HG03439 (cell line): Measurements from ENCODE around the gene PFN4.

Experiments
- ATAC-seq: cut with Tn5 transposase; IDR thresholded peaks from one replicate; pipeline ENCODE4 v1.9.1; 2021; ENCODE audit warnings: mild to moderate bottlenecking, moderate library complexity; ENCODE audit not compliant: unreplicated experiment

Gene PFN4

DNA sequence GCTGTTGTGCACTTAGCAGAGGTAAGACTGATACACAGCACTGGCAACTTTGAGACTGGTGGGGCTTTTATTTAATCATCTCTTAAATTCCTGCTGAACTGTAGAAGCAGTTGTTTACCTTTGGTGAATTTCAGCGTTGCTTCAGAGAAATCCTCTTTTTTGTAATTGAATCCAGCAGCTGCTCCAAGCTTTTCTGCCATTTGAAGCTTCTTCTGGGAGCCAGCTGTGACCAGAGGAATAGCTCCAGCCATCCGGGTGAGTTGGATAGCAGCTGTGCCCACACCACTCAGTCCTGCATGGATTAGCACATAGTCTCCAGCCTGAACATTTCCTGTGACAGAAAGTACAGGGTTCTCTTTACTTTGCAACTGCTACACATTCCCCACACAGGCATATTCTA, 42.4 kb downstream of the PFN4 start:
- ATAC-seq, result no peak

DNA sequence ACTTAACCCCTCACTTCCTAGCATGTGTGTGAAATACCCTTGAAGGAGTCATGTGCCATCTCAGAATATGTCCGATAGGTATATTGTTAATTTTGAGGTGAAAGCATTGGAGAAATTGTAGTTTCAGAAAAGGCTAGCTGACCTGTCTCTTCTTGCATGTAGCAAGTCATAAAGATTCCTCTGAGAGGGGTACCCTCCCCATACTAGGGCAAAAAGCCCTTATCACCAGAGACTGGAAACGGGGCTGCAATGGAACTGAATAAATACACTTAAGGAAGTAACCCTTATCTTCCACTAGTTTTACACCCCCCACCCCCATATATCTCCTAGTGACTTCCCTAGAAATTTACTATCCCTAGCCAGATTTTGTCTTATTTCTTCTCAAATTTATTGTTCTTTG, 45.3 kb downstream of the PFN4 start:
- ATAC-seq, result no peak

GRCh38 chr2:24077535-24077877, 45.6 kb downstream of the PFN4 start:
- no peak for ATAC-seq

GRCh38 chr2:24076849-24077534, 46.1 kb downstream of the PFN4 start:
- peak; percentile 7 for ATAC-seq

- ATAC-seq, result peak; percentile 94
These were observed 47.0 kb downstream of the PFN4 start, which contains the start of gene SF3B6 for GRCh38 chr2:24075915-24076848. SF3B6 (minus strand) TSS chr2:24076326; CDS start chr2:24076229, 97 bp downstream.

- ATAC-seq, result no peak
These were observed 47.9 kb downstream of the PFN4 start for GRCh38 chr2:24075259-24075658.

DNA sequence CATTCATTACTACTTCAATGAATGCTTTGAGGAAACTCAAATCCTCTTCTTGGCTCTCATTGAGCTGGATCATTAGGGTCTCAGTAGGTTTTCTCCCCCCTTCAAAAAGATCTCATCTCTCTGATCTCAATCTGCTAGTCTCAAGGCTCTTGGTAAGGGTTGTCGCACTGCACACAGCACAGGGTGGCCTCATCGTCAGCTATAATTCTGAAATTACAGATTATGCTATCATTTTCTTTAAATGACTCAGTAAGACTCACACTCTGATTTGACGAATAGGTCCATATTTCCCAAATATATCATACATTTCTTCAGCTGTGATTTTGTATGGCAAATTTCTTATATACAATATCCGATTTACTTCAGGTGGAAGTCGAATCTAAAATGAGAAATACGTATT, 49.3 kb downstream of the PFN4 start:
- ATAC-seq, result no peak

DNA sequence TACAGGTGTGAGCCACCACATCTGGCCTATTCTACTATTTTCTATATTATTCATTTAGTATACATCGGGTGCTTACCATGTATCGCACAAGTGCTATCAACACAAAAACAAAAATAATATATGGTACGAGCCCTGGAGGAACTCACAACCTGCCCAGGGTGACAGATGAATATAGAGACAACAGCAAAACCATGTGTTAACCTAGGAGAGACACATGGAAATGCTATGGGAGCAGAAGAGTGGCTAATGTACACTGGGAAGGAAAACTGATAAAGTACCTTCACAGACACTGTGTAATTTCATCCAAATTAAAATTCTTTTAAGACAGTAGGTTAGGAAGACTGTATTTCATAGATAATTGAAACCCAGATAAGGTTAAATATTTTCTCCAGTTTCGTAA, 50.9 kb downstream of the PFN4 start:
- no peak for ATAC-seq

DNA sequence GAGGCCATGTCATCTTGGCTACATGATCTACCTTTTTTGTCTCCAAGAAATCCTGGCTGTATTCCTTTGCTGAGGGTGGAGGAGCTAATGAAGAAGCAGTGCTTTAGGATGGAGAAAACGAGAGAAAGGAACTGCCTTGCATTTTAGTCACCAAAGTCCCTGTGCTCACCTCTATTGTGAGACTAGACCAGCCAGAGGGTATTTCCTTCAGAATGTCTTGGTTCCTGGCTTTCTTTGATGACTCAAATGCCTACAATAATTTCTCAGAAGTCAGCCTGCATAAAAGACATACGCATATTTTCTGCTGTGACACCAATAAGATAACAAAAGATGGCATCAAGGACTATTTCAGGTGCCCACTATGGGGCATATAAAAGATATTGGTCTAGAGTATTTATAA, 57.8 kb downstream of the PFN4 start:
- ATAC-seq, result no peak
